Chondrocyte (in vitro differentiated cells): ENCODE data around the gene GRB7. TPM values are rescaled to one million over a fixed set of nuclear protein-coding genes. Genes with fewer than 3 reads are reported as not detected.

Experiments
- DNase-seq: peaks from one replicate; pipeline ENCODE4 v3.0.0; 2021; ENCODE audit warnings: mixed read lengths, low spot score
- H3K27ac Mint-ChIP-seq: one replicate; pipeline ENCODE4 v1.8.0; 2021; ENCODE audit warnings: mild to moderate bottlenecking, moderate library complexity, mixed read lengths; ENCODE audit not compliant: unreplicated experiment
- H3K27me3 Mint-ChIP-seq: 2 replicates; pipeline ENCODE4 v1.8.0; 2021; ENCODE audit warnings: low read depth, mixed read lengths
- H3K36me3 Mint-ChIP-seq: 2 replicates; pipeline ENCODE4 v1.8.0; 2021; ENCODE audit warnings: low read depth, mixed read lengths
- H3K4me1 Mint-ChIP-seq: 2 replicates; pipeline ENCODE4 v1.8.0; 2021; ENCODE audit warnings: low read depth, mild to moderate bottlenecking, mixed read lengths
- H3K4me3 Mint-ChIP-seq: one replicate; pipeline ENCODE4 v1.8.0; 2021; ENCODE audit warnings: mild to moderate bottlenecking, moderate library complexity, mixed read lengths; ENCODE audit not compliant: unreplicated experiment
- H3K9me3 Mint-ChIP-seq: 2 replicates; pipeline ENCODE4 v1.8.0; 2021; ENCODE audit warnings: low read depth, mixed read lengths
- total RNA-seq: library from RNA; stranded (reverse); gene quantifications from 3 replicates; pipeline ENCODE4 v1.2.1, GENCODE V29; 2021
- TF ChIP-seq, protein P1 (sequence below): fragments of 200-600 bp; sonication (generic); IDR thresholded peaks from 2 replicates; pipeline ENCODE4 v1.5.0; 2021; ENCODE audit warnings: antibody characterized with exemption, mild to moderate bottlenecking, moderate library complexity

Gene GRB7
- total RNA-seq, 1 donor from 2014 or later = not detected

DNA sequence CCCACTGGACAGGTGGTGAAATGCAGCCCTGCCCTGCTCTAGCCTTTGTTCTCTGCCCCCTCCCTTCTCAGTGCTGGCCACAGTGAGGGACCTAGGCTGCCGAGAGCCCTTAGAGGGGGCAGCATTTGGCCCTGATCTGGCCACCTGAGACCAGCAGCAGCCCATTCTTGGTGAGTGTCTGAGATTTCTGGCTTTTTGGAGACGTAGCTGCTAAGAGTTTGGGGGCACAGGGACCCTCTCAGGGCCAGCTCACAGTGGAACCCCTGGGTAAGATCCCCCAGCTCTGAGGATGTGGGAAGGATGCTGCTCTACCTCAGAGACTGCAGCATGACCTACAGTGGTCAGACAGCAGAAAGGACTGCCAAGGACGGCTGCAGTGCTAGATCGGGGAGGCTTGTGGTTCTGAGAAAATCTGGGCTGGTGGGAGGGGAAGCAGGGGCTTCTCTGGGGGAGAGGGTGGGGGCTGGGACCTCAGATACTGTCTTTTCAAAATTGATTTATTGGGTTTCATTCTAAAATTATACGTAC lies 13.3 kb downstream of the GRB7 start:
- TF ChIP-seq, protein P1, sequence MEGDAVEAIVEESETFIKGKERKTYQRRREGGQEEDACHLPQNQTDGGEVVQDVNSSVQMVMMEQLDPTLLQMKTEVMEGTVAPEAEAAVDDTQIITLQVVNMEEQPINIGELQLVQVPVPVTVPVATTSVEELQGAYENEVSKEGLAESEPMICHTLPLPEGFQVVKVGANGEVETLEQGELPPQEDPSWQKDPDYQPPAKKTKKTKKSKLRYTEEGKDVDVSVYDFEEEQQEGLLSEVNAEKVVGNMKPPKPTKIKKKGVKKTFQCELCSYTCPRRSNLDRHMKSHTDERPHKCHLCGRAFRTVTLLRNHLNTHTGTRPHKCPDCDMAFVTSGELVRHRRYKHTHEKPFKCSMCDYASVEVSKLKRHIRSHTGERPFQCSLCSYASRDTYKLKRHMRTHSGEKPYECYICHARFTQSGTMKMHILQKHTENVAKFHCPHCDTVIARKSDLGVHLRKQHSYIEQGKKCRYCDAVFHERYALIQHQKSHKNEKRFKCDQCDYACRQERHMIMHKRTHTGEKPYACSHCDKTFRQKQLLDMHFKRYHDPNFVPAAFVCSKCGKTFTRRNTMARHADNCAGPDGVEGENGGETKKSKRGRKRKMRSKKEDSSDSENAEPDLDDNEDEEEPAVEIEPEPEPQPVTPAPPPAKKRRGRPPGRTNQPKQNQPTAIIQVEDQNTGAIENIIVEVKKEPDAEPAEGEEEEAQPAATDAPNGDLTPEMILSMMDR = no peak
- no peak for DNase-seq
- Mint-ChIP-seq H3K9me3 (no peaks in the 10 kb centered on the region), H3K27me3 (no peaks in the 10 kb centered on the region), H3K36me3 (no peaks in the 10 kb centered on the region), H3K4me1 (peaks cover 30% of the 10 kb centered on the region), H3K27ac (no peak overlapping the region), H3K4me3 (no peak overlapping the region)

DNA sequence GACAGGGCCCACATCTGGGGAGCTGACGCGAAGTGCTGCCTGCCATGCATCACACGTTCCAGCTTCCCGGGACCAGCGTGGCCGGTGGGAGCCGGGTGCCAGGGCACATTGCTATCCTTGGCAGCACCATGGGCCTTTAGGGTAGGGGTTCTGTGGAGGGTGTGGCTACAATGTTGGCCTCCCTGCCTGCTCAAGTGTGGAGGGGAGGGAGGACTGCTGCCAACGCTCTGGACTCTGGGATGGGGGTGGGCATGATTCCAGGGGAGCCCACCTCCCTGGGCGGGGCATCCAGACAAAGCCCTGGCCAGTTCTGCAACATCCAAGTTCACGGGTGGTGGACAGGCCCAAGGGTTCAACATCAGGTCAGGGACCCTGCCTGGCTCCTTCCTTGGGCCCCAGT lies 13.9 kb downstream of the GRB7 start:
- Mint-ChIP-seq H3K9me3 (no peaks in the 10 kb centered on the region), H3K27ac (no peak overlapping the region), H3K4me3 (no peak overlapping the region), H3K36me3 (no peaks in the 10 kb centered on the region), H3K27me3 (no peaks in the 10 kb centered on the region), H3K4me1 (peaks cover 30% of the 10 kb centered on the region)
- DNase-seq = no peak
- TF ChIP-seq, protein P1 = no peak

DNA sequence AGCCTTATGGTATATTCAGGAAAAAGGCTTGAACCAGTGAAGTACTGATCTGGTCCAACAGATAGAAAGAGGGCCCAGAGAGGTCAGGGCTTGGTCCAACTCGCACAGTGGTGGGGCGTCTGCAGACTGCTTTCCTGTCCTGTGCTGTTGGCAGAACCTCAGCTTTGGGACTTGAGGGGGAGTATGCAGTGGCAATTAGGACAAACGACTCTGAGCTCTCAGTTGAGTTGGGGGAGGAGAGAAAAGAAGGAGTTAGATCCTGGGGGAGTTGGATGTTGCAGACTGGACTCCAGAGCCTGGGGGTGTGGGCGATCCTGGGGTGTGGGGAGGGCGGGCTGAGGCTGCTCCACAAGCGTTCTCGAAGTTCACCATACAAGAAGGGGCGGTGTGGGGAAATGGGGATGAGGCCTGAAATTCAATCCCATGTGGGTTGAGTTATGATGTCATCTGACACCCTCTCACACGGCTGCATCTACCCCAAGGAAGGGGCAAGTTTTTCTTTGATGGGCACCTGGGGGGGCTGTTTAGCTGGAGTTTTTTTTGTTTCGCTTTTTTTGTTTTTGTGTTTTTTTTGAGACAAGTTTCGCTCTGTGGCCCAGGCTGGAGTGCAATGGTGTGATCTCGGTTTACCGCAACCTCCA lies 14.6 kb downstream of the GRB7 start:
- Mint-ChIP-seq H3K4me3 (peak overlapping the region; percentile 57), H3K9me3 (no peaks in the 10 kb centered on the region), H3K4me1 (peaks cover 30% of the 10 kb centered on the region), H3K27ac (no peak overlapping the region), H3K27me3 (no peaks in the 10 kb centered on the region), H3K36me3 (no peaks in the 10 kb centered on the region)
- TF ChIP-seq, protein P1 = no peak
- DNase-seq = no peak

DNA sequence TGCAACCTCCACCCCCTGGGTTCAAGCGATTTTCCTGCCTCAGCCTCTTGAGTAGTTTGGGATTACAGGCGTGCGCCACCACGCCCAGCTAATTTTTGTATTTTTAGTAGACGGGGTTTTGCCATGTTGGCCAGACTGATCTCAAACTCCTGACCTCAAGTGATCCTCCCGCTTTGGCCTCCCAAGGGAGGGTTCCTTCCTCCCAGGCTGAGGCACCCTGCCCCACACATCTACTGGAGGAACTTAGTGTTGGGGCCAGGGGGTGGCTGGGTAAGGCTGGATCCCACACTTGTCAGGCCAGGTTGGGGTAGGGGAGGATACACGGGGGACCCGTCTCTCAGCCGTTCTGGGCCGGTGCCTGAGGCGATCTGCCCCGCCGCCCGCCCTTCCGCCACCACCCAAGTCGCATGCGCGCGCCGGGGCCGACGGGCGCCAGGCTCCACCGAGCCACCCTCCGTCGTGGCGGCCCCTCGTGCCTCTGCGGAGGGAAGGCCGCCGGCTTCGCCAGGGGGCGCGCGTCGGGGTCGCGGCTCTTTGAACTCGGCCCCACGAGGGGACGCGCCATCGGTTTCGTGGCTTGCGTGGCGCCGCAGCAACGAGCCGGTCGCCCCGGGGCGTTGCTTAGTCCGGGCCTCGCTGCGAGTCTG lies 15.9 kb downstream of the GRB7 start:
- peaks cover 33% of the 10 kb centered on the region for H3K4me1 Mint-ChIP-seq
- peaks cover 3% of the 10 kb centered on the region for H3K27me3 Mint-ChIP-seq
- H3K27ac Mint-ChIP-seq = peak overlapping the region; percentile 41
- TF ChIP-seq, protein P1 = no peak
- DNase-seq = no peak
- no peaks in the 10 kb centered on the region for H3K9me3 Mint-ChIP-seq
- H3K36me3 Mint-ChIP-seq = no peaks in the 10 kb centered on the region
- peak overlapping the region; percentile 66 for H3K4me3 Mint-ChIP-seq

DNA sequence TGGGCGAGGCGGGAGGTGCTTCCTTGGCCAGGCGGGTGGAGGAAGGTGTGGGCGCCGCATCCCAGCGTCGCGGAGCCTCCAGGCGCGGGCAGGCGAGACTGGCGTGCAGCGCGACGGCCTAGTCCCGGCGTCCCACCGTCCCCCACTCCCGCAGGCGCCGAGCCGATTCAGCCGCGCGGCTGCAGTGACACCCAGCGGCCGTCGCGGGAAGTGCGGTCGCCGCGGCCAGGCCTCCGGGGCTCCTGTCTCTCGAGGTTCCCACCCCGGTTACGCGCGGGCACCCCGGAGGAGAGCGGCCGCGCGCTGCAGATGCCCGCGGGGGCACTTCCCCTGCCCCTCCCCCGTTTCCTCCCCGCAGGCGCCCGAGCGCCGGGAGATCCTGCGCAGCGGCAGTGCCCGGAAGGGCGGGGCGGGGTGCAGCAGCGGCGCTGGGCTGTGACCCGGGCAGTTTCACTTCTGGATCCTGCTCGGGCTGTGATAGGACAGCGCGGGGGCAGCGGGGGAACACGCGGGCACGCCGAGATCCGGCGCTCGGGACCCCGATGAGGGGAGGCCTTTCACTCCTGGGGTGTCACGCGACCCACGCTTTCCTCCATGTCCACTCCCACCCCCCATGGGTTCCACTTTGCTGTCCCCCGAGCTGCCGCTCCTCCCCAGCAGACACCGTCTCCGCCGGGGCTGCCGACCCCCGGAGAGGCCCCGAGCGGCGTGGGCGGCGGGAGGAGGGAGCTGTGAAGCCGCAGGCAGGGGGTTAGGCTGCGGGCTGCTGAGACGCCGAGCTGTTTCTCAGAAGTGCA lies 16.6 kb downstream of the GRB7 start:
- peaks cover 10% of the 10 kb centered on the region for H3K27me3 Mint-ChIP-seq
- DNase-seq = peak; percentile 92
- peaks cover 33% of the 10 kb centered on the region for H3K4me1 Mint-ChIP-seq
- H3K4me3 Mint-ChIP-seq = peak overlapping the region; percentile 49
- TF ChIP-seq, protein P1 = peak; percentile 100
- no peak overlapping the region for H3K27ac Mint-ChIP-seq
- no peaks in the 10 kb centered on the region for H3K36me3 Mint-ChIP-seq
- H3K9me3 Mint-ChIP-seq = no peaks in the 10 kb centered on the region
